Tibial nerve (tissue), 4 donors: Measurements from ENCODE around the gene L3MBTL3. TPM values are rescaled to one million over a fixed set of nuclear protein-coding genes. Genes with fewer than 3 reads are reported as not detected.

Source experiments
- DNase-seq, 2 donors: peaks; one replicate each; pipeline ENCODE4 v3.0.0-alpha.2; 2019; ENCODE audit warnings: low spot score in 2 of 2
- H3K27ac ChIP-seq, 4 donors: fragments of 200-600 bp; sonication (generic) in 3 of 4; one replicate each; pipeline ENCODE4 v1.5.1; 2017 to 2019; ENCODE audit warnings: mild to moderate bottlenecking in 1 of 4
- H3K27me3 ChIP-seq, 2 donors: fragments of 200-600 bp; sonication (generic) in 1 of 2; one replicate each; pipeline versions ENCODE4 v1.5.1 to v1.6.0; 2017 to 2019
- H3K36me3 ChIP-seq, 3 donors: fragments of 200-600 bp; sonication (generic); one replicate each; pipeline ENCODE4 v1.5.1; 2018 to 2019
- H3K4me1 ChIP-seq, 4 donors: fragments of 200-600 bp; sonication (generic) in 3 of 4; one replicate each; pipeline ENCODE4 v1.5.1; 2017 to 2019
- H3K4me3 ChIP-seq, 4 donors: fragments of 200-600 bp; sonication (generic) in 3 of 4; one replicate each; pipeline ENCODE4 v1.5.1; 2017 to 2019; ENCODE audit warnings: mild to moderate bottlenecking in 1 of 4, moderate library complexity in 1 of 4
- H3K9me3 ChIP-seq, 4 donors: fragments of 200-600 bp; sonication (generic) in 3 of 4; one replicate each; pipeline ENCODE4 v1.5.1; 2017 to 2019
- CTCF ChIP-seq, 5 experiments: fragments of 200-600 bp in 3 of 5; fragments of 450-650 bp in 2 of 5; sonication (generic) in 3 of 5; IDR thresholded peaks; one replicate each; pipeline ENCODE4 v1.5.1; 2016 to 2019; ENCODE audit warnings: antibody characterized with exemption in 5 of 5, mild to moderate bottlenecking in 3 of 5, moderate library complexity in 2 of 5
- EP300 ChIP-seq, 2 donors: sonication (generic); formaldehyde crosslinking; IDR thresholded peaks; one replicate each; pipeline ENCODE4 v1.6.1; 2017; ENCODE audit warnings: antibody characterized with exemption in 2 of 2, mild to moderate bottlenecking in 1 of 2
- POLR2A ChIP-seq, 2 donors: fragments of 450-650 bp; IDR thresholded peaks; one replicate each; pipeline ENCODE4 v1.6.1; 2017; ENCODE audit warnings: antibody characterized with exemption in 2 of 2, mild to moderate bottlenecking in 2 of 2, moderate library complexity in 2 of 2
- WGBS, 2 donors: methylation state at CpG; one replicate each; pipeline ENCODE4 v1.1.5; 2018; 5-methylcytosine and 5-hydroxymethylcytosine counted together
- total RNA-seq, 4 donors: library from RNA; depleted of rRNA; stranded (reverse); fragments of >200 nt; gene quantifications; one replicate each; pipeline ENCODE4 v1.1.0, GENCODE V29; 2016

L3MBTL3 gene
- total RNA-seq, 4 donors from 2014 or later: 12.3 to 17.3 (median 14.4) TPM

- Histone ChIP-seq H3K27me3 (no peaks in the 10 kb centered on the region), H3K9me3 (no peaks in the 10 kb centered on the region), H3K36me3 (peaks cover 0 to 25% (median 0%) of the 10 kb centered on the region in 3 donors), H3K4me3 (no peak overlapping the region), H3K27ac (no peak overlapping the region), H3K4me1 (no peaks in the 10 kb centered on the region)
- WGBS, 2 donors: 69 to 87% methylated on average over 1 of the region's 1 CpG
- no peak for DNase-seq
- TF ChIP-seq CTCF (IDR thresholded peaks at IDR 0.05) (no peak), POLR2A (IDR thresholded peaks at IDR 0.05) (no peak), EP300 (IDR thresholded peaks at IDR 0.05) (no peak)
These were observed 75.2 kb downstream of the L3MBTL3 start for GRCh38 chr6:130093546-130093945.

GRCh38 chr6:130098317-130098716 is 79.9 kb downstream of the L3MBTL3 start:
- peaks cover 0 to 56% (median 0%) of the 10 kb centered on the region in 3 donors for H3K36me3 ChIP-seq

GRCh38 chr6:130099119-130099518 is 80.7 kb downstream of the L3MBTL3 start:
- TF ChIP-seq EP300 (IDR thresholded peaks at IDR 0.05) (no peak), POLR2A (IDR thresholded peaks at IDR 0.05) (no peak), CTCF (IDR thresholded peaks at IDR 0.05) (no peak)
- Histone ChIP-seq H3K27ac (no peak overlapping the region), H3K4me1 (no peaks in the 10 kb centered on the region), H3K36me3 (peaks cover 0 to 49% (median 0%) of the 10 kb centered on the region in 3 donors), H3K4me3 (no peak overlapping the region), H3K27me3 (no peaks in the 10 kb centered on the region), H3K9me3 (no peaks in the 10 kb centered on the region)
- 96 to 97% methylated on average over 3 of the region's 3 CpGs for WGBS, 2 donors
- DNase-seq: no peak

More at GRCh38 chr6:130098317-130098716, 79.9 kb downstream of the L3MBTL3 start:
- Histone ChIP-seq H3K27ac (no peak overlapping the region), H3K4me1 (no peaks in the 10 kb centered on the region), H3K27me3 (no peaks in the 10 kb centered on the region), H3K4me3 (no peak overlapping the region), H3K9me3 (no peaks in the 10 kb centered on the region)
- DNase-seq: no peak
- 78 to 84% methylated on average over 4 of the region's 4 CpGs for WGBS, 2 donors
- TF ChIP-seq POLR2A (IDR thresholded peaks at IDR 0.05) (no peak), CTCF (IDR thresholded peaks at IDR 0.05) (no peak), EP300 (IDR thresholded peaks at IDR 0.05) (no peak)

DNA sequence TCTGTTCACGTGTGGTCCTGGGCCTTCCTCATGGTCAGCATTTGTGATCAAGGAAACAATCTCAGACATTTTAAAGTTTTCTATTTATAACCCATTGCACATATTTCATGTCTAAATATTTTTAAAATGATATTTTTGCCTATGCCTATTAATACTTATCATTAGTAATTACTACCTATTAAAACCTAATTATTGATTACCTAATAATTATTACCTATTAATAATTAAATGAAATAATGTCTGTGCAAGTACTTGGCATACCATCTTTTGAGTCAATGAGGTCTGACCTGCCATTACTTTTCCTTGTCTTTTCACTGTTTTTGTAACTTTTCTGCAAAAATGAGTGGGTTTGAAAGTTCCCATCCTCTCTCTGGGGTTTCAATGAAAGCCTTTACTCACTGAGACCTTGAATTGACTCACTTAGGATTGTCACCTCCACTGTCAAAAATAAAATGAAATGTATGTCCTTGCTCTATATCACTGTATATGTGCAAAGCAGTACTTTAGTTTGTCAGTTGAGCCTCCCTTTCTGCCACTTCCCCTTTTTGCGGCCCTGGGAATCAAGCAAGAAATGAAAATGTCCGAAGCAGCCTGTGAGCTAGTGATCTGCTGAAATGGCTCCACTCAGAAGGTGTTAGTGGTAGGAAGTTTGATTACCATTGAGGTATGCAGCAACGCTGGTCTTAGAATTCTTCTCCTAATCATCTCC is 87.8 kb downstream of the L3MBTL3 start:
- no peak for DNase-seq
- no peak overlapping the region for H3K27ac ChIP-seq
- H3K27me3 ChIP-seq: no peaks in the 10 kb centered on the region
- no peak for TF ChIP-seq POLR2A (IDR thresholded peaks at IDR 0.05)
- H3K9me3 ChIP-seq: peaks cover 0 to 10% (median 0%) of the 10 kb centered on the region in 4 donors
- H3K36me3 ChIP-seq: peaks cover 0 to 45% (median 0%) of the 10 kb centered on the region in 3 donors
- H3K4me3 ChIP-seq: no peak overlapping the region
- 83 to 88% methylated on average over 4 of the region's 4 CpGs for WGBS, 2 donors
- H3K4me1 ChIP-seq: no peaks in the 10 kb centered on the region

- H3K36me3 ChIP-seq: peaks cover 0 to 32% (median 0%) of the 10 kb centered on the region in 3 donors
- no peaks in the 10 kb centered on the region for H3K4me1 ChIP-seq
- TF ChIP-seq CTCF (IDR thresholded peaks at IDR 0.05): no peak
- no peak for TF ChIP-seq POLR2A (IDR thresholded peaks at IDR 0.05)
- TF ChIP-seq EP300 (IDR thresholded peaks at IDR 0.05): no peak
- H3K9me3 ChIP-seq: peaks cover 0 to 10% (median 0%) of the 10 kb centered on the region in 4 donors
- H3K27me3 ChIP-seq: no peaks in the 10 kb centered on the region
- no peak overlapping the region for H3K27ac ChIP-seq
- H3K4me3 ChIP-seq: no peak overlapping the region
- no peak for DNase-seq
- WGBS, 2 donors: 100% methylated on average over 1 of the region's 1 CpG
These were observed 89.3 kb downstream of the L3MBTL3 start for GRCh38 chr6:130107710-130108109.
